Left lobe of liver (tissue), 2 donors: Measurements from ENCODE around the gene TIPIN. TPM values are rescaled to one million over a fixed set of nuclear protein-coding genes. Genes with fewer than 3 reads are reported as not detected.
A peak's percentile ranks its signal among the peaks of the same experiment; 100 is the strongest.
"Not testable (repeated sequence)": the region's sequence is repeated elsewhere in the genome, so short reads cannot be mapped to it uniquely, and the experiment has no call there.

Experiments used
- ATAC-seq: fragments of 200-7000 bp; cut with Tn5 transposase; one replicate; pipeline ENCODE4 v1.9.1; 2020; ENCODE audit warnings: mild to moderate bottlenecking, moderate library complexity
- DNase-seq: peaks from one replicate; pipeline ENCODE4 v3.0.0-alpha.2; 2020; ENCODE audit warnings: low spot score
- total RNA-seq: library from RNA; stranded (reverse); gene quantifications from one replicate; pipeline ENCODE4 v1.2.1, GENCODE V29; 2021
- donor health status: DM: no; HTN: no; CAD: no; lungs with moderate emphysema.
- donor health status: DM: no; HTN: yes; CAD: no.

Gene TIPIN, protein sequence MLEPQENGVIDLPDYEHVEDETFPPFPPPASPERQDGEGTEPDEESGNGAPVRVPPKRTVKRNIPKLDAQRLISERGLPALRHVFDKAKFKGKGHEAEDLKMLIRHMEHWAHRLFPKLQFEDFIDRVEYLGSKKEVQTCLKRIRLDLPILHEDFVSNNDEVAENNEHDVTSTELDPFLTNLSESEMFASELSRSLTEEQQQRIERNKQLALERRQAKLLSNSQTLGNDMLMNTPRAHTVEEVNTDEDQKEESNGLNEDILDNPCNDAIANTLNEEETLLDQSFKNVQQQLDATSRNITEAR
- 2.5 TPM for total RNA-seq

DNA sequence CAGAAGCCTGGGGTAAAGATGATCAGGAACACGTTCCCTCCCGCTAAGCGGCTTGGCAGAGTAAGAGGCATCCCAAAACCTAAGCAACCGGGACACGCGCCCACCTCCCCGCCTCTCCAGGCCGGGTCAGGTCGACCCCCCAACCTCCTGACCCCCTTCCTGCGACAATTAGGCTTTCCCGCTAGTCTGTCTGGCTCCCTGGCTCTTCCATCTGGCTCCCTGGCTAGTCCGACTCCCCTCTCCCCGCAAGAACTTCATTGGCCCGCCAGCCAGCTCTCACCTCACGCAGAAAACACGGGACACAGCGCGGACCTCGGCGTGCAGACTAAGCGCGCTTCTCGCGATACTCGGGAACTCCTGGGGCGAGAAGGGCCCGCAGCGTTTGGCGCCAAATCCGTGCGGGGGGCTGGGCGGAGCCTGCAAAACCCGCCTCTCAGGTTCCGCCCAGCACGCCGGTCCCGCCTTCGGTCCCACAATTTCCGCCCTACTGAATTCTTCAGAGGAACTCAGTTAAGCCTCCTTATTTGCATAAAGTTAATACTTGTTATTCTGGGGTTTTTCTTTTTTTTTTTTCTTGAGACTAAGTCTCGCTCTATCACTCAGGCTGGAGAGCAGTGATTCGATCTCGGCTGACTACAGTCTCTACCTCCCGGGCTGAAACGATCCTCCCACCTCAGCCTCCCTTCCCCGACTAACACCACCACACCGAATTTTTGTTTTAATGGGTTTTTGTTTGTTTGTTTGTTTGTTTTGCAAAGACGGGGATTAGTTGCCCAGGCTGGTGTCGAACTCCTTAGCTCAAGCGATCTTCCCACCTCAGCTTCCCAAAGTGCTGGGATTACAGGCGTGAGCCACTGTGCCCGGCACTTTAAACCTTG lies at the start of gene TIPIN:
TSS of gene TIPIN (minus strand) at position 327 of the 878 bp plus-strand sequence. CDS start 3,738 bp downstream, outside the sequence.
- ATAC-seq (peak; percentile 99), DNase-seq (peak; percentile 95)

DNA sequence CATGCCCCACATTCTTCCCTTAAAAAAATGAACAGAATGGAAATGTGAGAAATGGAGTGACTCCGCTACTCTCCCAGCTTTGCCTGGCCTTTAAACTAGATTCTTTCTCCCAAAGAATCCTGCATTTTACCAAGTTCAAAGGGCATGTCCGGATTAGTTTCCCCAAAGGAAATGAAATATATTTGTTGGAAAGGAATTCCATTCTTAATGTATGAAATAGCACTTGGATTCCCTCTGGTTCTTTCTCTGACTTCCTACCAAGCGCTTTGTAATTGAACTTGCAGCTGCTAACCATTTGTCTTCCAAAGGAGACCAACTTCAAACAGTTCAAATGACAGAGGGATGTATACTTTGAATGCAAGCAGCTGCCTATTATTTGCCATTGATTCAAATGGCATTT lies 49.1 kb upstream of the TIPIN start:
- ATAC-seq (no peak), DNase-seq (no peak)

DNA sequence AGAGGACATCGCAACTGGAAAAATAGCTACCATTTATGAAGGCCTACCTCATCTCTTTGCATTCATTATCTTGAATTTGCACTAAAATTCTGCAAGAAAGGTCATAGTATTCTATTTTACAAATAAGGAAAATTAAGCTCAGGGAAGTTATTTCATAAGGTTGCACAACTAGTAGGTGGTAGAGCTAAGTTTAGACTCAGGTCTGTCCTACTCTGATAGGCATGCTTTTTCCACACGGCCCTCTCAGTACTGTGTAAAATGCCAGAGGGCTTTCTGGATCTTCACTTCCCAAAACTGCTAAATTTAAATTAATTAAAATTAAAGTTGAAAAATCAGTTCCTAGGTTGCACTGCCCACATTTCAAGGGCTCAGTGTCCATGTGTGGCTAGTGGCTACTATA lies 48.5 kb upstream of the TIPIN start:
- DNase-seq (no peak), ATAC-seq (peak; percentile 78)

DNA sequence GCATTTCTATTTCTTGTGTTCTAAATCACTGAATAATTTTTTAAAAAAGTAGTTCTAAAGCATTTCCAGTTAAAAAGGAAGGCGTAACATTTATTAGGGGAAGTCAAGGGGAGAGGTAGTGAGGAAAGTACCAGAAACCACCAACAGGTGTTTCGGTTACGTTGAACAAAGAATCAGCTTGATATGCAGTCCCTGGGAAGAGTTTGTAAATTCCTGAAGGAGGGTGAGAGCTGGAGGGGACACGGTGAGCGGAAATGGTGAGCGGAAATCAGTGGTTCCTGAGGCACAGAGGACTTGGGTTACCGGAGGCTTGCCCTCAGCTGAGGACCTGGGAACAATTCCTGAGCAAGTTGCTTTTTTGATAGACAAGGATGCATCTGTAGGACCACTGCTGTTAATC lies 48.0 kb upstream of the TIPIN start:
- ATAC-seq = peak; percentile 49

DNA sequence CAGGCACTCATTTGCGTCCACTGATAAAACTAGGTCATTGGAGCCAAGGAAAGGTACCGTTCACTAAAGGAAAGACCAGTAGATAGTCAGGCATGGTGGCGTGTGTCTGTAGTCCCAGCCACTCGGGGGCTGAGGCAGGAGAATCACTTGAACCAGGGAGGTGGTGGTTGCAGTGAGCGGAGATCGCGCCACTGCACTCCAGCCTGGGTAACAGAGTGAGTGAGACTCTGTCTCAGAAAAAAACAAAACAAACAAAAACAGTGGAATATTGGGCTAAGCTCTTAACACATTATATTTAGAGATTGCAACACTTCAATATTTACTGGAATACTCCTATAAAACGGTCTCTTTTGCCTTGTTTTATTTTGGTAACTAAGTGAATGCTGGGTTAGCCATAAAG lies 47.6 kb upstream of the TIPIN start:
- peak; percentile 68 for ATAC-seq
- DNase-seq = no peak

More for the DNA sequence above, 48.0 kb upstream of the TIPIN start:
- DNase-seq = no peak

DNA sequence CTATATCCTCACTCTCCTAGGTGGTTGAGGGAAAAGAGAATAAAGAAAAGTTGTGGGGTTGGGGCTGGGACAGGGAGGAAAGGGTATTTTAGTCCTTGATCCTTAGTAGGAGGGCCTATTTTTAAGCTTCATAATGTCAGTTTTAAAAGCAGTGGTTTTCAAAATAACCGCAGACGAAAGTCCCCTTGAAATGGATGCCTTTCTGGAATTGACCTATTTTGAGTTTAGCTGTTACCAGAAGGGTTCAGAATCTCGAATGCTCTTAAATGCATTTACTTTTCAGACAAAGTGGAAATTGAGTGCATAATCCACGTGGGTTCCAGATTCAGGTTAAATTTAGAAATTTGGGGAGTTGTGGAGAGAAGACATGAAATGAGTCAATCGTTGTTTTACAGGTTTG lies 46.8 kb upstream of the TIPIN start:
- DNase-seq (no peak), ATAC-seq (no peak)

DNA sequence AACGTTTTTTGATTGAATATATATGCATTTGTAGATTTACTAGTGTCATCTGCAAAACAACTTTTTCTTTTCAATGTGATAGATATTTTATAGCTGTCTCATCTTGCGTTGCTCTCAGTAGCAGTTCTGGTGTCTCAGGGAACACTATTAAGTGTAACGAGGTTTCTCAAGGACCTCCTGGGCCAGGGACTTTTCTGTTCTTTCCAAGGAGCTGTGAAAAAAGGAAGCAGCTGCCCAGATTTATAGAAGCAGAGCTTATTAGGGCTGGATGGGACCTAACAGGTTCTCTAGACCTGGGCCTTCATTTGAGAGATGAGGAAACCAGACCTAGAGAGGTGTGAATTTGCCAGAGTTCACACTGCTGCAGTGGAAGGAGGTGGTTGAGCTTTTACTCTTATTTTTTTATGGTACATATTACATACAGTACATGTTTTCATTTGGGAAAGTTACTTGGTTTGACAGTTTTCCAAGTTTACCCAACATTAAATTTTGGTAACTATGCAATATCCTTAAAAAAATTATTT lies 46.3 kb upstream of the TIPIN start:
- ATAC-seq (no peak), DNase-seq (no peak)

DNA sequence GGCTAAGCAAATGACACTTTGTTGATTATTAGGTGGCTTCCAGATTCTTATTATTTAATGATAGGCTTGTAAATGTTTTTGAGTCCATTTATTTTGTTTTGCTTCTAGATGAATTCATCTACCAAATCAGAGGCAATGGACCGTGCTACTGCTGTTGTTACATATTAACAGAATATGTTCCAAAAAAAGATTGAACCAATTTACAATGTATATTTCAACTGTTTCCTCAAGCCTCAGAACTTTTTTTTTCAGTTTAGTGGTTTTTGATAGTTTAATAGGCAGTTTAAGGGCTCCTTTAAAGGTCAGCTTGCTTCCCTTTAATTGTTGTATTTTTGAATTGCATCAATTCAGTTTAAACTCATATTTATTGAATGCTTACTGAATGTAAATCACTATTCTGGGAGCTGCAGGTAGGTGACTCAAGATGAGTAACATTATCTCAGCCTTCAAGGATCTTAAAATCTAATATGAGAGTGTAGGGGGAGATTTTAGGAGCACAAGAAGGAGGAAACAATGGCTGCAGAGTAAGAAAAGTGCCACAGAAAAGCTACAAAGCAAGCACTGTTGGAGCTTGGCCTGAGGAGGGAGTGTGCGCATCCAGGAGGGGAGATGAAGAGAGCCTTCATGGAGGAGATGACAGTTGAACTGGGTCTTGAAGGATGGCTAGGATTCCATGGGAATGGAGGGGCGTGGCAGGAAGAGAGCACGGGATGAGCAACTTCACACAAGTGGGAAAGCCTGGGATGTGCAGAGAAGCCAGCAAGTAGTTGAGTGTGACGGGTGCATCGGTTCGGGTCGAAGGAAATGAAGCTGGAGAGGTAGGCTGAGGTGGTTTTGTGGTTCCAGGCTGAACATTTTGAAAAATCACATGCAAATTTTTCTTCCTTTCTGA lies 44.9 kb upstream of the TIPIN start:
- ATAC-seq = no peak

DNA sequence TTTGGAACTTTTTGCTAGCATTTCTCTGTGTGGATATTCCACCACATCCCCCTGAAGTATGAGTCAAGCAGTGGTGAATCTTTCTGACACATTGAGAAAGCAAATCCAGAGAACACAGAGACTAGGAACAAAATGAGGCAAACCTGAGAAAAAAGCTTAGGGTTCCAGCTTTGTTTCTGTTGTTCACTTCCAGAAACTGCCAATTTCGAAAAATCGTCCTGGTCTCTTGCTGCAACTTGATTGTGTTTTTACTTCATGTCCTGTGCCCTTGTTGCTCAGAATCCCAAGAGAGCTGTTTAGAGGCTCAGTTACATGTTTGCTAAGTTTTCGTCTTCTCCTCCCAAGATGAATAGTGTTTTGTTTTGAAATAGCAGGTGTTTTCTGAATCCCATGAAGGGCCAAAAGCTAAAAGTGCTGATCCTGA lies 43.9 kb upstream of the TIPIN start:
- no peak for DNase-seq
- no peak for ATAC-seq

More for the DNA sequence above, 44.9 kb upstream of the TIPIN start:
- DNase-seq = no peak

DNA sequence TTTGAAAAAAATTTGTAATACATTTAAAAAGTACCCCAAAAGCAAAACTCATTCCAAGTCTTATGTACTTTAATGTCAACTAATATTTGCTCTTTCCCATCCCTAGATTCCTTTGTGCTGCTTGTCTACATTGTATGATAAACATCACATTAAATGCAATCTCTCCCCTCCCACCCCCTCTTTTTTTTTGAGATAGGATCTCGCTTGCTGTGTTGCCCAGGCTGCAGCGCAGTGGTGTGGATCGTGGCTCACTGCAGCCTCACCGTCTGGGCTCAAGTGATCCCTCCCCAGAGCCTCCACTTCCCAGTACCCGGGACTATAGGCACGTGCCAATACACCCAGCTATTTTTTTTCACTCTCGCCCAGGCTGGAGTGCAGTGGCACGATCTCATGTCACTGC lies 42.8 kb upstream of the TIPIN start:
- no peak for DNase-seq
- no peak for ATAC-seq

DNA sequence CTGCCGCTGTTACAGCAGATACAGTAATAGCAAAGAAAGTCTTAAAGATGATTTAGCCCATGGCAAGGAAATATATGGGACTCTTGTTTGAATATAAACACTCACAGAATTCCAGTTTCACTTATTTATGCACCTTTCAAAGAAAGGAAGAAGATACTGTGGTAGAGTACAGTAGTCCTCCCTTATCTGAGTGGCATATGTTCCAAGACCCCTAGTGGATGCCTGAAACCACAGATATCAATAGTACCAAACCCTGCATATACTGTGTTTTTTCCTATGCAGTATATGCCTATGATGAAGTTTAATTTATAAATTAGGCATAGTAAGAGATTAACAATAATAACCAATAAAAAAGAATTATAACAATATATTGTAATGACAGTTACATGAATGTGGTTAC lies 38.4 kb upstream of the TIPIN start:
- no peak for ATAC-seq
- DNase-seq = no peak

DNA sequence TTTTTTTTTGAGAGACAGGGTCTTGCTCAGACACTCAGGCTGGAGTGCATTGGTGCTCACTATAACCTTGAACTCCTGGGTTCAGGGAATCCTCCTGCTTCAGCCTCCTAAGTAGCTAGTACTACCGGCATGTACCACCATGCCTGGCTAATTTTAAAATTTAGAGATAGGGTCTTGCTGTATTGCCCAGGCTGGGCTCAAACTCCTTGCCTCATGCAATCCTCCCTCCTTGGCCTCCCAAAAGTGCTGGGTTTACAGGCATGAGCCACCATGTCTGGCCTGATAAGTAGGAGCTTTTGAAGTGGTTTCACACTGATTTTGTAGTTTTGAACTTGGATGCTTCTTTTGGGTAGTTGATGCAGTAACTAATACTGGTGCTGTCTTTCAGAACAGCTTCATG lies 38.0 kb upstream of the TIPIN start:
- DNase-seq (no peak), ATAC-seq (no peak)

DNA sequence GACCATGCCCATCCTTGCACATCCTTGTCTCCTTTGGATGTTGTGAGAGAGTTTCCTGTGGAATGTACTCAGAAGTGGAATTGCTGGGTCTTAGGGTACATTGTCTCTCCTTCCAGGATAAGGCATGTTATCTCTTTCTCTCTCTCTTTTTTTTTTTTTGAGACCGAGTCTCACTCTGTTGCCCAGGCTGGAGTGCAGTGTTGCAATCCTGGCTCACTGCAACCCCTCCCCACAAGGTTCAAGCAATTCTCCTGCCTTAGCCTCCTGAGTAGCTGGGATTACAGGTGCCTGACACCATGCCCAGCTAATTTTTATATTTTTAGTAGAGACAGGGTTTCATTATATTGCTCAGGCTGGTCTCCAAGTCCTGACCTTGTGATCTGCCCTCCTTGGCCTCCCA lies 36.6 kb upstream of the TIPIN start:
- ATAC-seq, DNase-seq: not testable (repeated sequence)

DNA sequence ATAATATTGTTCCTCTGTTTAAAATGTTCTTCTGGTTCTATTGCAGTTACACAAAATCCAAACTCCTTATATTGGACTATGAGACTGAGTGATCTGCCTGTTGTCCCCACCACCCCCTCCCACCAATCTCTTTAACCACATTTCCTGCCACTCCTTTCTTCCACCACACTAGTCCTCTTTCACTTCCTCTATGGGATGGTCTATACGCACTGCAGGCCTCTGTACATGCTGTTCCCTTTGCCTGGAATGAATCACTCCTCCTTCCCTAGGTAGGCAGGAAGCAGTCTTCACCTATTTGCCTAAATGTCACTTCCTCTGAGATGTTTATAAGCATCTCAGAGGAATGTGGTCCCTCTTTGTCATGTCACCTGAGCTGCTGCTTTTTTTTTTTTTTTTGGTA lies 34.2 kb upstream of the TIPIN start:
- ATAC-seq (no peak), DNase-seq (no peak)

DNA sequence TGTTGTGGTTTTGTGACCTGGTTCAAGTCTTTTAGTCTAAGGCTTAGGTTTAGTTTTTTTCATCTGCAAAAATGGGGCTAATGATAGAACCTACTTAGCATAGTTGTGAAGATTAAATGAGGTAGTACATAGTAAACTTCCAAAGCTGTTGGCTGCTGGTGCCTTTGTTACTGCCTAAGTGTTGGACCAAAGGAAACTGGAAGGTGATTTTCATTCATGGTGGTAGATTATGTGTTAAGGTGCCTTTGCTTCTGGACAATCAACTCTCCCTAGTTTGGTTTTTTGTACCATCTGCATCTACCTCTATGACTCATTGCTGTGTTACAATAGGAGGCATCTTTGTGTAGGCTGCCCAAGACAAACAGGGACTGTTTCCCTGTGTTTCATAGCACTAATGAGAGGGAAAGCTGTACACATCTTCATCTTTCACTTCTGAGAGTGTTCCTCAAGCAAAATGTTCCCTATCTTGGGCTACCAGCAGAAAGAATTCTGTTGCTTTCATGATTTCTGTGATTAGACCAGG lies 33.4 kb upstream of the TIPIN start:
- DNase-seq (no peak), ATAC-seq (no peak)

DNA sequence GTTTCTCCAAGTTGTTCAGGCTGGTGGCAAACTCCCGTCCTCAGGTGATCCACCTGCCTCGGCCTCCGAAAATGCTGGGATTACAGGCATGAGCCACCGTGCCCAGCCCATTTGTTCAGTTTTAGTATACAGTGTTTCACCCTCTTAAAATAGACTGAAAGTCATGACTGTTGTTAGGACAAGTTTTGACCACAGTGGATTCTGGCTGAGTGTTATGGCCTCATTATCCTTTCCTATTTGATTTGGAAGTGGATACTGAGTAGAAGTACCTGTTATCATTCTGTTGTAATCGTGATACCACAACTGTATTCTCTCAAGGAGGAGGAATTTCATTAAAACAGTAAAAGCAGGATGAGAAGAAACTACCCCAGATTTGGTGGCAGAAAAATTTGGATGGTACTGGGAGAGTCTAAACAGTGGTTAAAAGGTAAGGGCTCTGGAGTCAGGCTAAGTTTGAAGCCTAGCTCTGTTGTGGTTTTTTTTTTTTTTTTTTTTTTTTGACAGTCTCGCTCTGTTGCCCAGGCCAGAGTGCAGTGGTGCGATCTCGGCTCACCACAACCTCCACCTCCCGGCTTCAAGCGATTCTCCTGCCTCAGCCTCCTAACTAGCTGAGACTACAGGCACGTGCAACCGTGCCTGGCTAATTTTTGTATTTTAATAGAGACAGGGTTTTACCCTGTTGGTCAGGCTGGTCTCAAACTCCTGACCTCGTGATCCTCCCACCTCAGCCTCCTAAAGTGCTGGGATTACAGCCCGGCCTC lies 32.8 kb upstream of the TIPIN start:
- DNase-seq (peak; percentile 39), ATAC-seq (no peak)

DNA sequence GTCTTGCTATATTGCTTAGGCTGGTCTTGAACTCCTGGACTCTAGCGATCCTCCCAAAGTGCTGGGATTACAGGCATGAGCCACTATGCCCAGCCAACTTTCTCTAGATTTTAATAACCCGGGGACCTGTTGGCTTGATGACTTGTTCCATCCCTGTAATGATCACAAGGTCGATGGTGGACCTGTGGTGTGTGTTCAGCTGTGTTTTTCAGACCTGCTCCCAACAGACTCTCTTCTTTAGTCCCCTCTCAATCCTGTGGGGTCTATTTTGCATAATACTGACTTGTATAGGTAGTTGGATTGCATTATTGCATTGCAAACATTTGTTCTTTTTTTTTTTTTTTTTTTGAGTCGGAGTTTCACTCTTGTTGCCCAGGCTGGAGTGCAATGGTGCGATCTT lies 32.1 kb upstream of the TIPIN start:
- DNase-seq = peak; percentile 23
- ATAC-seq = no peak

DNA sequence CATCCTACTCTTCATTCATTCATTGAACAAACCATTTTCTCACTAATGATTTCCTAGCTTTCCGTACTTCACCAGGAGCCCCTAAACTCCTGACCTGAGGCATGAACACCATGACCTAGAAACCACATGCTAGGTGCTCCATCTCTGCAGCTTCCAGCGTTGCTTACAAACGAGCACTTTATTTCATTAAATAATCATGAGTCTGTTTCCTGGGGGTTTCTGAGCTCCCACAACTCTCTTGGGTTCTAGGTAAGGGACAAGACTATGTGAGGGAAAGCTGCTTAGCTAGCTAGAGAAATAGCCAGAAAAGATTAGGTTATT lies 31.5 kb upstream of the TIPIN start:
- no peak for DNase-seq
- ATAC-seq = no peak

DNA sequence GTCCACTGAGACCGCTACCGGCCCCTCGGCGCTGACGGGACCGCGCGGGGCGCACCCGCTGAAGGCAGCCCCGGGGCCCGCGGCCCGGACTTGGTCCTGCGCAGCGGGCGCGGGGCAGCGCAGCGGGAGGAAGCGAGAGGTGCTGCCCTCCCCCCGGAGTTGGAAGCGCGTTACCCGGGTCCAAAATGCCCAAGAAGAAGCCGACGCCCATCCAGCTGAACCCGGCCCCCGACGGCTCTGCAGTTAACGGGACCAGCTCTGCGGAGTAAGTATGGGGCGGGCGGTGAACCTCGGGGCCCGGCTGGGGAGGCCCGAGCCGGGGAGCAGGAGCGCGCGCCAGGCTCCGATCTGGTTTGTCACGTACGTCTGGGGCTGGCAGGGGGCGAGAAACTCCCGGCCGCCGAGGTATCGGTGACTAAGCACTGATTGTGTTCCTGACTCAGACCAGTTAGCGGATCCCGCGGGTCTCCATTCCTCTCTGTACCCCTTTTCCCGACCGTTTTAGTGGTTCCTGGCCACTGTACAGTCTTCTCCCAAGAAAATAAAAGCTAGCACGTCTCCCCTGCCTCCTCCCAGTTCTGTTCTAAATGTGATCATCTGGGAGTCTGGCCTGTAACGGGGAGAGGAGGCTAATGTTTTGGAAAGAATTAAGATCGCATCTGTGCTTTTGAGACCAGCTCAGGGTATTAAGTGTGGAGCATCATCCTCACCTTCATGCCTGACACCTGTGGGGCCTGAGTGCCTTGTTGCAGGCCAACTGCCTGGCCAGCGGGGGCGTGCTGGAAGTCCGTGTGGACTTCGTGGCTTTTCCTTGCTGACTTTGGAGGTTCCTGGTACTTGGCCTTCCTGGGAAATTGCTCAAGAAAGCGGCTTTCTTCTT lies 30.9 kb upstream of the TIPIN start:
- peak; percentile 63 for DNase-seq
- peak; percentile 54 for ATAC-seq
